ENCODE results near the gene MRPL22. TPM values are rescaled to one million over a fixed set of nuclear protein-coding genes. Genes with fewer than 3 reads are reported as not detected.

The MRPL22 gene
- total RNA-seq, 1 experiment from 2014 or later, result 94.0 TPM

DNA sequence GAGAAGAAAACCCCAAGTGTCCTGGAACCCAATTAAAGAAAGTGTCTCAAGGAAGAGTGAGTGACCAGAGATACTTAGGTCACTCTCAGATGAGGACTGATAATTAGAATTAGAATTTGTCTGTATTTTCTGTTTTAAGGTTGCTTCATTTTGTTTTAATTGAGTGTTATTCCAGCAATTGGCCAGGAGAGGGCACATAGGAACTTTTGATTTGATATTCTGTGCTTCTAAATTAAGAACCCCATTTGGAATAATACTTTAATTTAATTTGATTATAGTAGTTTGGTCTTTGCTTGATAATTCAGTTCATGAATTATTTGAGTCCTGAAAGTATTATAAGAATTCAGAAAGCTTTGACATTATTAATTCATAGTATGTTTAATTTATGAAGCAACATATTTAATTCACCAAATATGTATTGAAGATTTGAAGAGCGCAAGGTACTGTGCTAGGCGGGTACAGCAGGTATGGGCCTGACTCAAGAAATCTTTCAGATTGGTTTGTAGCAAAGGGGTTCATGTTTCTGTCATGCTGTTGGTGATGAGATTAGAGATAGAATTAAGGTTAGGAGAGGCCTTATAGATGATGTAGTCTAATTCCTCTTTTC, 4.9 kb downstream of the MRPL22 start:
- Histone ChIP-seq H3K9me2 (ENCODE audit: insufficient read depth) (no peaks in the 10 kb centered on the region), H3K36me3 (ENCODE audit: low read depth) (peaks cover 5% of the 10 kb centered on the region), H3K4me3 (no peak overlapping the region), H3K9me3 (ENCODE audit: insufficient read depth, low read depth) (no peaks in the 10 kb centered on the region), H3K27me3 (ENCODE audit: insufficient read depth, low read depth) (no peaks in the 10 kb centered on the region), H3K79me2 (ENCODE audit: low read depth) (peaks cover 57% of the 10 kb centered on the region), H3K27ac (no peak overlapping the region), H3K4me2 (no peak overlapping the region), H4K20me1 (ENCODE audit: insufficient read depth) (peaks cover 21% of the 10 kb centered on the region; the same call in 1 of the 2 replicates), H3K4me1 (replicated peaks; ENCODE audit: insufficient read depth) (peaks cover 10% of the 10 kb centered on the region; the same call in 1 of the 2 replicates), H3F3A (ENCODE audit: insufficient read depth, low read depth) (no peaks in the 10 kb centered on the region), H2AFZ (no peak overlapping the region)
- BruUV-seq (replicated peaks), result no TSS peak
- ChIA-PET POLR2A (ENCODE audit: unreplicated experiment) (no interaction called here), CTCF (no interaction called here)
- intact Hi-C loops (cut with micrococcal nuclease; ENCODE audit: unreplicated experiment), result no loop called here
- DNase-seq, result no peak
- no peak for TF ChIP-seq EZH2 (IDR thresholded peaks at IDR 0.05; ENCODE audit: low read depth)
- TF ChIP-seq, protein P1, sequence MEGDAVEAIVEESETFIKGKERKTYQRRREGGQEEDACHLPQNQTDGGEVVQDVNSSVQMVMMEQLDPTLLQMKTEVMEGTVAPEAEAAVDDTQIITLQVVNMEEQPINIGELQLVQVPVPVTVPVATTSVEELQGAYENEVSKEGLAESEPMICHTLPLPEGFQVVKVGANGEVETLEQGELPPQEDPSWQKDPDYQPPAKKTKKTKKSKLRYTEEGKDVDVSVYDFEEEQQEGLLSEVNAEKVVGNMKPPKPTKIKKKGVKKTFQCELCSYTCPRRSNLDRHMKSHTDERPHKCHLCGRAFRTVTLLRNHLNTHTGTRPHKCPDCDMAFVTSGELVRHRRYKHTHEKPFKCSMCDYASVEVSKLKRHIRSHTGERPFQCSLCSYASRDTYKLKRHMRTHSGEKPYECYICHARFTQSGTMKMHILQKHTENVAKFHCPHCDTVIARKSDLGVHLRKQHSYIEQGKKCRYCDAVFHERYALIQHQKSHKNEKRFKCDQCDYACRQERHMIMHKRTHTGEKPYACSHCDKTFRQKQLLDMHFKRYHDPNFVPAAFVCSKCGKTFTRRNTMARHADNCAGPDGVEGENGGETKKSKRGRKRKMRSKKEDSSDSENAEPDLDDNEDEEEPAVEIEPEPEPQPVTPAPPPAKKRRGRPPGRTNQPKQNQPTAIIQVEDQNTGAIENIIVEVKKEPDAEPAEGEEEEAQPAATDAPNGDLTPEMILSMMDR (conservative IDR thresholded peaks at IDR 0.05), result peak; percentile 81

DNA sequence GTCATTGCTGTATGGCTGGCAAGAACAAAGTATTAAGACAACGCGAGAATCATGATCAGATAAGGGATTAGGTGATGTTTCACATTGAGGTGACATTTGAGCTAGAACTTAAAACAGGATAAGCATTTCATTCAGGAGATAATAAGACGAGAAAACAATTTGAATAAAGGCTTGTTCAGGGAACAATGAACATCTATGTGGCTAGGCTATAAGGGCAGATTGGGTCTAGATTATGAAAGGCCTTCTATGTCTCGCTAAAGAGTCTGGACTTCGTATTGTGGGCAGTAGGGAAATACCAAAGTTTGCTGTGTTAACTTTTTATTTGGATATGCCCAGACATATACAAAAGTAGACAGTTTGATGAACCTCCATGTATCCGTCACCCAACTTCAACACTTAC, 6.9 kb downstream of the MRPL22 start:
- peaks cover 23% of the 10 kb centered on the region; the same call in 1 of the 2 replicates for H4K20me1 ChIP-seq (ENCODE audit: insufficient read depth)
- no peak overlapping the region for H3K4me2 ChIP-seq
- no peak for DNase-seq
- no peak for TF ChIP-seq EZH2 (IDR thresholded peaks at IDR 0.05; ENCODE audit: low read depth)
- TF ChIP-seq, protein P1 (conservative IDR thresholded peaks at IDR 0.05), result no peak
- intact Hi-C loops (cut with micrococcal nuclease; ENCODE audit: unreplicated experiment), result no loop called here
- no peaks in the 10 kb centered on the region for H3K9me2 ChIP-seq (ENCODE audit: insufficient read depth)
- H3K9me3 ChIP-seq (ENCODE audit: insufficient read depth, low read depth), result no peaks in the 10 kb centered on the region
- BruUV-seq (replicated peaks), result no TSS peak
- H3K79me2 ChIP-seq (ENCODE audit: low read depth), result peaks cover 39% of the 10 kb centered on the region
- H3F3A ChIP-seq (ENCODE audit: insufficient read depth, low read depth), result no peaks in the 10 kb centered on the region
- no peaks in the 10 kb centered on the region for H3K27me3 ChIP-seq (ENCODE audit: insufficient read depth, low read depth)
- ChIA-PET CTCF (no interaction called here), POLR2A (ENCODE audit: unreplicated experiment) (no interaction called here)
- no peak overlapping the region for H3K4me3 ChIP-seq
- no peaks in the 10 kb centered on the region for H3K4me1 ChIP-seq (replicated peaks; ENCODE audit: insufficient read depth)
- peaks cover 5% of the 10 kb centered on the region for H3K36me3 ChIP-seq (ENCODE audit: low read depth)
- no peak overlapping the region for H3K27ac ChIP-seq
- no peak overlapping the region for H2AFZ ChIP-seq

DNA sequence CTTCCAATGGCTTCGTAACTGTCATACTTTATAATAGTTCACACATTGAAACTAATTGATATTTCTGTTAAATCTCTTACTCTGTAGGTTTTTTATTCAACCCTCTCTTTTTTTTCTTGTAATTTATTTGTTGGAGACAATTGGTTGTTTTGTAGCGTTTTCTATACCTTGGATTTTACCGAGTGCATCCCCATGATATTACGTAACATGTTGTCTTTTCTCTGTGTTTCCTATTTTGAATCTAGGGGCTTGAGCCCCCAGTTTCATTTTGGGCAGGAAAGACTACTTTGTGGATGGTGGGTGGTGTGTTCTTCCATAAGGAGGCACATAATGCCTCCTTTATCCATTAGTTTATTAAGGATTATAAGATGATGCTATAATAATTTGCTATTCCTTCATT, 7.4 kb downstream of the MRPL22 start:
- no TSS peak for BruUV-seq (replicated peaks)
- intact Hi-C loops (cut with micrococcal nuclease; ENCODE audit: unreplicated experiment), result no loop called here

More for the DNA sequence above, 7.4 kb downstream of the MRPL22 start:
- Histone ChIP-seq H3K79me2 (ENCODE audit: low read depth) (peaks cover 34% of the 10 kb centered on the region), H3K9me3 (ENCODE audit: insufficient read depth, low read depth) (no peaks in the 10 kb centered on the region), H3K4me1 (replicated peaks; ENCODE audit: insufficient read depth) (no peaks in the 10 kb centered on the region), H3K9me2 (ENCODE audit: insufficient read depth) (no peaks in the 10 kb centered on the region), H3K27me3 (ENCODE audit: insufficient read depth, low read depth) (no peaks in the 10 kb centered on the region), H3K36me3 (ENCODE audit: low read depth) (peaks cover 5% of the 10 kb centered on the region), H3K4me2 (no peak overlapping the region), H3F3A (ENCODE audit: insufficient read depth, low read depth) (no peaks in the 10 kb centered on the region), H2AFZ (no peak overlapping the region), H4K20me1 (ENCODE audit: insufficient read depth) (peaks cover 23% of the 10 kb centered on the region; the same call in 1 of the 2 replicates), H3K4me3 (no peak overlapping the region), H3K27ac (no peak overlapping the region)
- no peak for DNase-seq
- CTCF ChIA-PET, result no interaction called here
- POLR2A ChIA-PET (ENCODE audit: unreplicated experiment), result no interaction called here
- TF ChIP-seq EZH2 (IDR thresholded peaks at IDR 0.05; ENCODE audit: low read depth), result no peak
- TF ChIP-seq, protein P1 (conservative IDR thresholded peaks at IDR 0.05), result no peak

All from PC-9 (cell line).